HepG2 (cell line): ENCODE results near the gene RAPGEF5. TPM values are rescaled to one million over a fixed set of nuclear protein-coding genes. Genes with fewer than 3 reads are reported as not detected.

ENCODE experiments used
- BCL3 ChIP-seq: sonication (generic); formaldehyde crosslinking; IDR thresholded peaks from 2 replicates; pipeline ENCODE4 v1.5.1; 2020; ENCODE audit warnings: mild to moderate bottlenecking, missing genetic modification reagents, moderate library complexity
- BRCA1 ChIP-seq: sonication (generic); formaldehyde crosslinking; IDR thresholded peaks from 2 replicates; pipeline ENCODE4 v1.4.0; 2020; ENCODE audit warnings: missing genetic modification reagents
- HMGXB3 ChIP-seq: sonication (generic); formaldehyde crosslinking; IDR thresholded peaks from 2 replicates; pipeline ENCODE4 v1.4.0; 2020; ENCODE audit warnings: missing genetic modification reagents, borderline replicate concordance
- MBNL3 ChIP-seq: fragments of 250-450 bp; sonication (Bioruptor Pico); conservative IDR thresholded peaks from 2 replicates; pipeline ENCODE4 v1.8.0; 2022; ENCODE audit warnings: mild to moderate bottlenecking, inconsistent platforms
- MIER2 ChIP-seq: IDR thresholded peaks from 2 replicates; pipeline ENCODE4 v1.6.1; 2016; ENCODE audit warnings: missing biosample characterization, missing genetic modification reagents
- MTA3 ChIP-seq: sonication (generic); formaldehyde crosslinking; IDR thresholded peaks from 2 replicates; pipeline ENCODE4 v1.4.0; 2020; ENCODE audit warnings: missing genetic modification reagents
- REST ChIP-seq, 2 experiments: IDR thresholded peaks; 2 replicates each; pipeline ENCODE4 v1.6.1; 2011 to 2012; ENCODE audit warnings: low read length in 2 of 2, borderline replicate concordance in 1 of 2, low read depth in 1 of 2, mild to moderate bottlenecking in 1 of 2, moderate library complexity in 1 of 2
- U2AF1 ChIP-seq: fragments of 200-400 bp; formaldehyde crosslinking; optimal IDR thresholded peaks from 2 replicates; pipeline ENCODE3; 2017; ENCODE audit warnings: mild to moderate bottlenecking, low read depth, low read length
- ZBTB26 ChIP-seq: IDR thresholded peaks from 2 replicates; pipeline ENCODE4 v1.6.1; 2016; ENCODE audit warnings: missing compliant biosample characterization, missing genetic modification reagents, borderline replicate concordance
- ZNF235 ChIP-seq: sonication (generic); formaldehyde crosslinking; IDR thresholded peaks from 2 replicates; pipeline ENCODE4 v1.8.1; 2023; ENCODE audit warnings: mild to moderate bottlenecking, missing genetic modification reagents, borderline replicate concordance
- ZNF275 ChIP-seq: sonication (generic); formaldehyde crosslinking; IDR thresholded peaks from 2 replicates; pipeline ENCODE4 v1.8.0; 2022; ENCODE audit warnings: missing genetic modification reagents, mild to moderate bottlenecking, inconsistent platforms, borderline replicate concordance
- ZNF329 ChIP-seq: sonication (generic); formaldehyde crosslinking; IDR thresholded peaks from 2 replicates; pipeline ENCODE4 v1.9.0; 2021; ENCODE audit warnings: low read depth, mild to moderate bottlenecking, missing genetic modification reagents
- ZNF34 ChIP-seq: sonication (generic); formaldehyde crosslinking; IDR thresholded peaks from 2 replicates; pipeline ENCODE4 v1.4.0; 2020; ENCODE audit warnings: mild to moderate bottlenecking, missing genetic modification reagents, borderline replicate concordance
- ZNF460 ChIP-seq: sonication (generic); formaldehyde crosslinking; IDR thresholded peaks from 2 replicates; pipeline ENCODE4 v1.5.1; 2020; ENCODE audit warnings: missing genetic modification reagents, mild to moderate bottlenecking, borderline replicate concordance
- ZNF749 ChIP-seq: sonication (generic); formaldehyde crosslinking; IDR thresholded peaks from 2 replicates; pipeline ENCODE4 v1.8.0; 2022; ENCODE audit warnings: mild to moderate bottlenecking, missing genetic modification reagents, moderate library complexity, borderline replicate concordance
- ZNF891 ChIP-seq: sonication (generic); formaldehyde crosslinking; IDR thresholded peaks from 2 replicates; pipeline ENCODE4 v1.5.0; 2020; ENCODE audit warnings: mild to moderate bottlenecking, missing genetic modification reagents
- polyA plus RNA-seq, 8 experiments: library from polyadenylated mRNA; depleted of rRNA in 3 of 8; stranded (reverse) in 7 of 8; unstranded in 1 of 8; fragments of >200 nt; fragmentation: Illumina TruSeq in 4 of 8; extraction: Trizol in 4 of 8; gene quantifications; 2 replicates each; pipeline versions ENCODE4 v1.2.1 to v1.2.3, GENCODE V29; 2011 to 2016; ENCODE audit warnings: low read depth in 4 of 8, missing spikeins in 1 of 8, mixed read lengths in 1 of 8; ENCODE audit not compliant: insufficient read depth in 1 of 8
- total RNA-seq, 5 experiments: library from RNA; depleted of rRNA; stranded (reverse); fragments of >200 nt; fragmentation: Illumina TruSeq; extraction: Trizol; gene quantifications; 2 replicates each; pipeline ENCODE4 v1.2.3, GENCODE V29; 2016; ENCODE audit warnings: low read depth in 1 of 5

RAPGEF5 gene
- total and polyA plus RNA-seq, 2 of the 13 experiments (the other 11 are each of a cell fraction or from before 2014, with no cell fraction given) = 17.1 to 23.4 TPM

- TF ChIP-seq ZNF34 (CRISPR knock-in tag) = no peak
- TF ChIP-seq ZNF275 (CRISPR knock-in tag) = no peak
- TF ChIP-seq BRCA1 = no peak
- no peak for TF ChIP-seq ZNF749 (CRISPR knock-in tag)
- no peak for TF ChIP-seq MTA3
- TF ChIP-seq ZNF329 (CRISPR knock-in tag) = no peak
- no peak for TF ChIP-seq BCL3 (CRISPR knock-in tag)
- no peak for TF ChIP-seq HMGXB3 (CRISPR knock-in tag)
- TF ChIP-seq REST (IDR thresholded peaks at IDR 0.05; ENCODE audit: borderline replicate concordance in 1 of 2, low read depth in 1 of 2, low read length in 2 of 2) = no peak
- no peak for TF ChIP-seq ZNF460
- TF ChIP-seq ZNF235 (CRISPR knock-in tag) = no peak
- TF ChIP-seq U2AF1 = no peak
- 0 out of 2 replicates have a peak, but pooled peaks have one; percentile 34 for TF ChIP-seq MIER2 (CRISPR knock-in tag)
- no peak for TF ChIP-seq ZBTB26
- TF ChIP-seq MBNL3 (CRISPR knock-in tag) = no peak
- TF ChIP-seq ZNF891 (CRISPR knock-in tag) = peak; percentile 67; the same call in 1 of the 2 replicates
Observed at GRCh38 chr7:22082886-22083703, 273.9 kb downstream of the RAPGEF5 start (continued).
